Adrenal gland (tissue), 5 donors: ENCODE results near the gene DUSP21.
"Not testable (repeated sequence)": the region's sequence is repeated elsewhere in the genome, so short reads cannot be mapped to it uniquely, and the experiment has no call there.

Experiments used
- POLR2A ChIP-seq, 2 donors: fragments of 450-650 bp; IDR thresholded peaks; one replicate each; pipeline ENCODE4 v1.6.1; 2017; ENCODE audit warnings: antibody characterized with exemption in 2 of 2, mild to moderate bottlenecking in 2 of 2, moderate library complexity in 1 of 2
- TF ChIP-seq, protein P1 (sequence below), 6 experiments: fragments of 450-650 bp in 4 of 6; fragments of 200-600 bp in 2 of 6; sonication (generic) in 1 of 6; IDR thresholded peaks; 1 replicate in 5 of 6; 2 replicates in 1 of 6; pipeline versions ENCODE4 v1.5.1 to v1.8.0; 2016 to 2021; ENCODE audit warnings: antibody characterized with exemption in 6 of 6, mild to moderate bottlenecking in 2 of 6, moderate library complexity in 1 of 6
- donor health status: DM: no; HTN: no; CAD: no.

DNA sequence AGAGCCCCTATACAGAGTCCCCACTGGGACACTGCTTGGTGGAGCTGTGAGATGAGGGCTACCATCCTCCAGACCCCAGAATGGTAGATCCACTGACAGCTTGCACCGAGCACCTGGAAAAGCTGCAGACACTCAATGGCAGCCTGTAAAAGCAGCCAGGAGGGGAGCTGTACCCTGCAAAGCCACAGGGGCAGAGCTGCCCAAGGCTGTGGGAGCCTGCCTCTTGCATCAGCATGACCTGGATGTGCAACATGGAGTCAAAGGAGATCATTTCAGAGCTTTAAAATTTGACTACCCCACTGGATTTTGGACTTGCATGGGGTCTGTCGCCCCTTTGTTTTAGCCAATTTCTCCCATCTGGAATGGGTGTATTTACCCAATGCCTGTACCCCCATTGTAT is 20.6 kb upstream of the DUSP21 start:
- TF ChIP-seq, protein P1, sequence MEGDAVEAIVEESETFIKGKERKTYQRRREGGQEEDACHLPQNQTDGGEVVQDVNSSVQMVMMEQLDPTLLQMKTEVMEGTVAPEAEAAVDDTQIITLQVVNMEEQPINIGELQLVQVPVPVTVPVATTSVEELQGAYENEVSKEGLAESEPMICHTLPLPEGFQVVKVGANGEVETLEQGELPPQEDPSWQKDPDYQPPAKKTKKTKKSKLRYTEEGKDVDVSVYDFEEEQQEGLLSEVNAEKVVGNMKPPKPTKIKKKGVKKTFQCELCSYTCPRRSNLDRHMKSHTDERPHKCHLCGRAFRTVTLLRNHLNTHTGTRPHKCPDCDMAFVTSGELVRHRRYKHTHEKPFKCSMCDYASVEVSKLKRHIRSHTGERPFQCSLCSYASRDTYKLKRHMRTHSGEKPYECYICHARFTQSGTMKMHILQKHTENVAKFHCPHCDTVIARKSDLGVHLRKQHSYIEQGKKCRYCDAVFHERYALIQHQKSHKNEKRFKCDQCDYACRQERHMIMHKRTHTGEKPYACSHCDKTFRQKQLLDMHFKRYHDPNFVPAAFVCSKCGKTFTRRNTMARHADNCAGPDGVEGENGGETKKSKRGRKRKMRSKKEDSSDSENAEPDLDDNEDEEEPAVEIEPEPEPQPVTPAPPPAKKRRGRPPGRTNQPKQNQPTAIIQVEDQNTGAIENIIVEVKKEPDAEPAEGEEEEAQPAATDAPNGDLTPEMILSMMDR (IDR thresholded peaks at IDR 0.05): not testable (repeated sequence)
- not testable (repeated sequence) for TF ChIP-seq POLR2A (IDR thresholded peaks at IDR 0.05)
